ENCODE results near the gene ANXA5. TPM values are rescaled to one million over a fixed set of nuclear protein-coding genes. Genes with fewer than 3 reads are reported as not detected.
A peak's percentile ranks its signal among the peaks of the same experiment; 100 is the strongest.

ANXA5 gene
- total RNA-seq (2012; rRNA removed), result 1,097 and 1,175 TPM in 2 replicates

DNA sequence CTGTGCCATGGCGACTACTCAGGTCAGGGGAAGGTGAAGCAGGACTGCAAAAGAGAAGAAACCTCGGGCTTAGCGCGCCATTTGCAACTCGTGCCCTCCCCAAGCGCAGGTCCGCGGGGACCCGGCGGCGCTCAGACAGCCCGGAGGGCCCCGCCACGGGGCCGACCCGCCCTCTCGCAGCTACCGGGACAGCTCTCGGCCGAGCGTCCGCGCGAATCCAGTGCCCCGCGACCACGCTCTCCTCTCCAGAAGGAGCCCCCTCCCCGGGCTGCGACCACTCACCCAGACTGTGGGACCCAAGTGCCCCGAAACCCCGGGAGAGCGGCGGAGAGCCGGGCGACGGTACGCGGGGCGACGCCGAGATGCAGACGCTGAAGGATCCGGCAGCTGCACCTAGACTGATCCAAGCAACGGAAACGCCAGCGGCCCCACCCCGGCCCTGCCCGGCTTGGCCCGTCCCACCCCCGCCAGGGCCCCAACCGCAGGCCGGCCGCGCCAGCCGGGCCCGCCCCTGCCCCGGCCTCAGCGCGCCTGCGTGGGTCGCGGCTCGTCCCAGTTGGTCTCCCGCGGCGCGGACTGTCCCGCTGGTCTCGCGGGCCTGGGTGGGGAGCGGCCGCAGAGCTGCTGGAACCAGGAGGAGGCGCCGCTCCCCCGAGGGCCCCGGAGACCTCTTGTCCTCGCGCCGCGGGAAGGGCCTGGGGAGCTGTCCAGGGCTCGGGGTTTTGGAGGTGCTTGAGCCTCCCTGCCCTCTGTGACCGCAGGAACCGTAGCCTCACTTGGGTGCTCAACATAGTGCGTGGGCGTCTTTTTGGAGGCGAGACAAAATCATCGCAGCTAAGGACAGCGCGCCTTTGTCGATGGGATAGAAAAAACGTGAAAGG lies at the start of gene ANXA5:
Gene ANXA5 (minus strand): TSS at position 400 of the 881 bp plus-strand sequence. CDS start 391 bp downstream, at position 9.
- peak within 1 kb of the TSS; percentile 100 for H3K9ac ChIP-seq (ENCODE audit: low read depth, low read length)
- peak within 1 kb of the TSS; percentile 100 for H3K4me3 ChIP-seq (ENCODE audit: low read length)
- H3K4me2 ChIP-seq (ENCODE audit: low read length), result peak within 1 kb of the TSS; percentile 83
- H3K9me3 ChIP-seq (replicated peaks; ENCODE audit: low read length), result no peaks in the 10 kb centered on the region
- H3K27me3 ChIP-seq (ENCODE audit: control insufficient read depth, insufficient read depth, low read length), result no peaks in the 10 kb centered on the region
- H3K4me1 ChIP-seq (ENCODE audit: control insufficient read depth, insufficient read depth, low read length), result peaks cover 28% of the 10 kb centered on the region
- H3K36me3 ChIP-seq (ENCODE audit: insufficient read depth, low read length), result peaks cover 16% of the 10 kb centered on the region

DNA sequence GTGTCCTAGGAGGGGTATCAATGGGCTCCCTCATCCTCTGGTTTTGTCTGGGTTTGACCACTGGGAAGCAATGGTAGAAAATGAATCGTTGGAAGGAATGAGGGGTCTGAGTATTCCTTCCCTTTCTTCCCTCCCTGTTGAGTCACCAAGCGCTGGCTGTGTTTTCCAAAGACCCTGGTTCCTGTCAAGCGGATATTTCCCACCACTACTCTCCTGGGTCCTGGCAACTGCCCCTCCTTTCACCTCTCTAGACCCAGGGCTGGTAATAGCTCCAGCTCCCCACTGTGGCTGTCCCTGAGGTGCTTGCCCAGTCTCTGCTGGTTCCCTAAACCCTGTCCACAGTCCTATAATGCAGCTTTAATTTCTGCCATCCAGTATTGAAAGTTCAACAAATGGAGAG lies 46.0 kb upstream of the ANXA5 start:
- Histone ChIP-seq H3K9ac (ENCODE audit: low read depth, low read length) (no peak overlapping the region), H3K4me1 (ENCODE audit: control insufficient read depth, insufficient read depth, low read length) (peaks cover 15% of the 10 kb centered on the region), H3K4me2 (ENCODE audit: low read length) (no peak overlapping the region), H3K9me3 (replicated peaks; ENCODE audit: low read length) (no peaks in the 10 kb centered on the region), H3K4me3 (ENCODE audit: low read length) (no peak overlapping the region), H3K27me3 (ENCODE audit: control insufficient read depth, insufficient read depth, low read length) (no peaks in the 10 kb centered on the region), H3K36me3 (ENCODE audit: insufficient read depth, low read length) (no peaks in the 10 kb centered on the region)

DNA sequence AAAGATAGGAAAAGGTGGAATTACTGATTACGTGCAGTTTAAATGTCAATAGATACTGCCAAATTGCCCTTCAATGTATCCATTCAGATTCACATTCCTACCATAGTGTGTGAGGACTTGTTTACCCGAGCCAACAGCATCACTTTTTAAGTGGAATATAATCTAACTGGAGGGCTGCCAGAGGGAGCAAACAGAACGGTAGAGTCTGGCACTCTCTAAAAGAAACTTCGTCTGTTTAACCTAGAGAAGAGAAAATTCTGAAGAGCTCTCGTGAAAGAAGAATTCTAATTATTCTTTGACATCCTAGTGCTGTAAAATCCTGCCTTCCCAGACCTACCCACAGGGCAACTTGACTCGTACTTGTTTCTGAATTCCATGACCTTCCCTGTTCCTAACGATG lies 45.0 kb upstream of the ANXA5 start:
- Histone ChIP-seq H3K27me3 (ENCODE audit: control insufficient read depth, insufficient read depth, low read length) (no peaks in the 10 kb centered on the region), H3K36me3 (ENCODE audit: insufficient read depth, low read length) (no peaks in the 10 kb centered on the region), H3K9ac (ENCODE audit: low read depth, low read length) (no peak overlapping the region), H3K4me1 (ENCODE audit: control insufficient read depth, insufficient read depth, low read length) (peaks cover 15% of the 10 kb centered on the region), H3K9me3 (replicated peaks; ENCODE audit: low read length) (no peaks in the 10 kb centered on the region), H3K4me3 (ENCODE audit: low read length) (no peak overlapping the region), H3K4me2 (ENCODE audit: low read length) (no peak overlapping the region)

DNA sequence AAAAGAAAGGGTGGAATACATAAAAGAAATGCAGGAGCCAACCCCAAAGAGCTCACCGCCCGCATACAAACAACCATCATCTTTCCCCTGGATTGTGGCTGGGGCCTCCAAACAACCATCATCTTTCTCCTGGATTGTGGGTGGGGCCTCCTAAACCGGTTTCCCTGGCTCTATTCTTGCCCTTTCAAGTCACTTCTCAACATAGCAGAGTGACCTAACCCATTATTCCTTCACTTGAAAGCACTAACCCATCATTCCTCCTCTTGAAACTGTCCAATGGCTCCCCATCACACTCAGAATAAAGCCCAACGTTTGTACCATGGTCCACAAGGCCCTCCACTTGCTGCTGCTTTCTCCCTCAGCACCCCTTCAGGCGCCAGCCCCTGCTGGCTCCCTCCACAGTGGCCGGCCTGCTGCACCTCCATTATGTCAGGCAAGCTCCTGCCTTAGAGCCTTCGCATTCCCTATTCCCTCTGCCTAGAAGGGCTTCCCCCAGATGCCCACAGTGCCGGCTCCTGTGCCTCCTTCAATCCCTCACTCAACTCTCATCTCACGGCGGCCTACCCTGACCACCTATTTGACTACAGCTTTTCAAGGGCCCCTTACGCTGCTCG lies 44.1 kb upstream of the ANXA5 start:
- no peaks in the 10 kb centered on the region for H3K27me3 ChIP-seq (ENCODE audit: control insufficient read depth, insufficient read depth, low read length)

DNA sequence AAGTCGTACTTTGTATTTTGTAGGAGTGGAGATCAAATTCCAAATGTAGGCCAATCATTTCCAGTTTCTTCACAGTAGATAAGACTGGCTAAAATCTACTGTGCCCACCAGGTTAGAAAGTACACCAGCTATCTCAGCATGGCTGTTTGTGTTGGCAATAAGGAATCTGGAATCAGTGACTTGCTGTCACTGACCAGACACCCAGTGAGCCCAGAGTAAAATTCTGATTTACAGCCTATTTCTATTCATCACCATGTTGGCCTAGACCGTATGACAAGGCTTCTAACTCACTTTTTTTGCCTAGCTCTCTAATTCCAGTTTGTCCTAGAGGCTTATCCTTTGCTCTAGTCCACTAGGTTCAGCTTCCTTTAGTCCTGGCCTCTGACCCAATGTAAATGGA lies 42.8 kb upstream of the ANXA5 start:
- H3K9me3 ChIP-seq (replicated peaks; ENCODE audit: low read length), result no peaks in the 10 kb centered on the region
- peaks cover 15% of the 10 kb centered on the region for H3K4me1 ChIP-seq (ENCODE audit: control insufficient read depth, insufficient read depth, low read length)
- no peaks in the 10 kb centered on the region for H3K27me3 ChIP-seq (ENCODE audit: control insufficient read depth, insufficient read depth, low read length)
- H3K36me3 ChIP-seq (ENCODE audit: insufficient read depth, low read length), result no peaks in the 10 kb centered on the region
- no peak overlapping the region for H3K4me3 ChIP-seq (ENCODE audit: low read length)
- H3K9ac ChIP-seq (ENCODE audit: low read depth, low read length), result peak overlapping the region; percentile 39
- H3K4me2 ChIP-seq (ENCODE audit: low read length), result peak overlapping the region; percentile 7

More for the DNA sequence above, 44.1 kb upstream of the ANXA5 start:
- Histone ChIP-seq H3K4me3 (ENCODE audit: low read length) (no peak overlapping the region), H3K36me3 (ENCODE audit: insufficient read depth, low read length) (no peaks in the 10 kb centered on the region), H3K4me2 (ENCODE audit: low read length) (no peak overlapping the region), H3K9me3 (replicated peaks; ENCODE audit: low read length) (no peaks in the 10 kb centered on the region), H3K9ac (ENCODE audit: low read depth, low read length) (no peak overlapping the region), H3K4me1 (ENCODE audit: control insufficient read depth, insufficient read depth, low read length) (peaks cover 15% of the 10 kb centered on the region)

DNA sequence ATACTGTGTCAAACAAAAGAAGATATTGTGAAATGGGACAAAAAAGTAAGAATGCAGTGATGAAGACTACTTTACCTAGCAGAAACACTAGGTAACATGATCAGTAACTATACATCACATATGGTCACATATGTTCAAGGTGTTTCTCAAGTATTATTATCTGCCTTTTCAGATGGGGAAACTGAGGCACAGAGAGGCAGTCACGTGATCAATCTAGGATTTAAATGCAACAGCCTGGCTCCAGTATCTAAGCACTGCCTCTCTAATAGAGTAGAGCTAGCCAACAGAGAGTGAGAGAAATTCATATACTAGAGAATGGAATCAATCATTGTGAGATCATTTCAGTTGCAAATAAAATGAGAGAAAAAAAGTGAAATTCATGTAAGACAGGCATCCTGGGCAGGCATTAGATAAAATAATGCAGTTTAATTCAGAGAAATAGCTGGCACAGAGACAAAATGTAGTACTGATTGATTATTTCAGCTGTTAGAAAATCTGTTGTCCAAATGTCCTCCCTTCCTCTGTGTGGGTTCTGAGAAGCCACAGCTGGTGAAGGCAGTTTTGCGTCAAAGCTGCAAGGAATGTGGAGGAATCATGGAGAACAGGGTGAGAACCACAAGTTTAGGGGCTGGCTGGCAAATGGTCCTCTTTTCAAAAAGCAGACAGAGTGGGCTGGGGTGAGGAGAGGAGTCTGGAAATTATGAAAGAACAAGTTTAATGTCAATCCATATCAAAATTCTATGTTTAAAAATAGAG lies 42.2 kb upstream of the ANXA5 start:
- Histone ChIP-seq H3K4me3 (ENCODE audit: low read length) (no peak overlapping the region), H3K4me1 (ENCODE audit: control insufficient read depth, insufficient read depth, low read length) (peaks cover 15% of the 10 kb centered on the region), H3K9me3 (replicated peaks; ENCODE audit: low read length) (no peaks in the 10 kb centered on the region), H3K27me3 (ENCODE audit: control insufficient read depth, insufficient read depth, low read length) (no peaks in the 10 kb centered on the region), H3K9ac (ENCODE audit: low read depth, low read length) (peak overlapping the region; percentile 39), H3K4me2 (ENCODE audit: low read length) (peak overlapping the region; percentile 7), H3K36me3 (ENCODE audit: insufficient read depth, low read length) (no peaks in the 10 kb centered on the region)

DNA sequence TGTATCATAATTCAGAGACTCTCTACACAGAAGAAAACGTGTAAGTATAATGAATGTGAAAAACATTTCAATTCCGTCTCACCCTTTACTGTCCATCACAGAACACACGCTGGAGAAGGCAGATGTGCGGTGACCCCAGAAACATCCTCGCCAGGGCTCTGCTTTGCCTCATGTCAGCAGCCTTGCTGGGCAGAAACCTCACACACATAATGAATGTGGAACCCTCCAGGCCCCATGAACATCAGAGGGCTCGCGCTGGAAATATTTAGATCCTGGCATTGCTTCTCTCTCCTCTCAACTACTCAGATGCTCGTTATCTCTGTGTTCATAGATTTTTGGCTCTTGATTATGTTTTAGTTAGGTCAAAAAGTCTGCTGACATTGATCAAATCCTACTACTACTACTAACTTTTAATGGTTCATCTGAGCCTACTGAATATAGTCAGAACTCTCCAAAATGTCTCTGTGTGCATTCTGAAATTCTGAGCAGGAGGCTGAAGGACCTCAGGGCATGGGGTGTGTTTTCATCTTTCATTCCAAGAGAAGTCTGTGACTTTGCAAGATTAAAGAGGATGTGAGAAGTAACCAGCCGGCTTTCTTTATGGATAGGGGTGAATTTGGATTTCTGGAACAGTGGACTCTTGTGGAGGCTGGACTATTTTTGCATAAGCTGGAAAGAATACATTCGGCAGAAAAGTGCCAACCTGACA lies 41.2 kb upstream of the ANXA5 start:
- Histone ChIP-seq H3K9ac (ENCODE audit: low read depth, low read length) (no peak overlapping the region), H3K36me3 (ENCODE audit: insufficient read depth, low read length) (no peaks in the 10 kb centered on the region), H3K4me3 (ENCODE audit: low read length) (no peak overlapping the region), H3K4me1 (ENCODE audit: control insufficient read depth, insufficient read depth, low read length) (peaks cover 15% of the 10 kb centered on the region), H3K27me3 (ENCODE audit: control insufficient read depth, insufficient read depth, low read length) (no peaks in the 10 kb centered on the region), H3K9me3 (replicated peaks; ENCODE audit: low read length) (no peaks in the 10 kb centered on the region), H3K4me2 (ENCODE audit: low read length) (no peak overlapping the region)

DNA sequence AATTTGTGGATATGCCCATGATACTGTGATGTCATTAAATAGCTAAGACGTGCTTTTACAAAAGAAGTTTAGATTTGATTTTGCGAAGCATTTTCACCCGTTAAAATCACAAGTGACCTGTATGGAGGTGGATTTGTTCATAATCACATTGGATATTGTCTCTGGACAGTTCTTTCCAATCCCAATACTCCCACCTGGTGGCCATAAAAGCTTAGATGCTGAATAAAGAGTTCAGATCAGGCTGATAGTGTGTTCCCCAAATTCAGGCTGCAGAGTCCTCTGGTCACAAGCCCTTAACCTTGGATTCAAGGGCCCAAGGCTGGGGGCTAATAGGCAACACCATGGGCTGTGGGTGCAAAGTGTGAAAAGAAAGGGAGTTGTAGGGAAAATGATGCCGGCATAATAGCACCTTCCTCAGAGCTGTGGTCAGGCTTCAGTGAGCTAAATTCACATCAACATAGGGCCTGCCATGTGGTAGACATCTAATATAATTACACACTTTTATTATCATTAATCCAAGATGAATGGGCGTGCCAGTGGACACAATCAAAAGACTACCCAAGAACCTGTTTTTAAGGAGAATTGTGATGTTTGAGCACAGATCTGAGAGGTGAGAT lies 40.1 kb upstream of the ANXA5 start:
- H3K27me3 ChIP-seq (ENCODE audit: control insufficient read depth, insufficient read depth, low read length), result no peaks in the 10 kb centered on the region
- H3K36me3 ChIP-seq (ENCODE audit: insufficient read depth, low read length), result no peaks in the 10 kb centered on the region
- H3K9me3 ChIP-seq (replicated peaks; ENCODE audit: low read length), result no peaks in the 10 kb centered on the region
- H3K4me1 ChIP-seq (ENCODE audit: control insufficient read depth, insufficient read depth, low read length), result peaks cover 15% of the 10 kb centered on the region
- H3K4me2 ChIP-seq (ENCODE audit: low read length), result no peak overlapping the region
- no peak overlapping the region for H3K9ac ChIP-seq (ENCODE audit: low read depth, low read length)
- no peak overlapping the region for H3K4me3 ChIP-seq (ENCODE audit: low read length)

DNA sequence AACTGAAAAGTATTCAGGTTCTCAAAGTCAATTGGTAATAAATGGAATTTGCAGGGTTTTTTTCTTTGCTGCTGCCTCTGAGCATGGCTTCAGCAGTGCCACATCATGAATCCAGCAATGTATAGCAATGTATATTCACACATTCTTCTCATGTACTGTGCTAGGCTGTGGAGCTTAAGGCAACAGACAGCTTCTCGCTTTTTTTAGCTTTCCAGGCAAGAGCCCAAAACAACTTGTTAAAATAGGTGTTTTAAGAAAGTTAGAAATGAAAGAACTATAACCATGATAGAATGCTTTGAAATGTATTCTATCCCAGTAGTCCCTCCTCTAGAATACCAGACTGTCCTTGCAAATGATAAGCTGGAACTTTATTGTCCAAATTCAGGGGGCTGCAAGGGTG lies 37.8 kb upstream of the ANXA5 start:
- Histone ChIP-seq H3K9ac (ENCODE audit: low read depth, low read length) (no peak overlapping the region), H3K4me1 (ENCODE audit: control insufficient read depth, insufficient read depth, low read length) (peaks cover 9% of the 10 kb centered on the region), H3K4me3 (ENCODE audit: low read length) (no peak overlapping the region), H3K27me3 (ENCODE audit: control insufficient read depth, insufficient read depth, low read length) (no peaks in the 10 kb centered on the region), H3K36me3 (ENCODE audit: insufficient read depth, low read length) (no peaks in the 10 kb centered on the region), H3K9me3 (replicated peaks; ENCODE audit: low read length) (no peaks in the 10 kb centered on the region), H3K4me2 (ENCODE audit: low read length) (no peak overlapping the region)

DNA sequence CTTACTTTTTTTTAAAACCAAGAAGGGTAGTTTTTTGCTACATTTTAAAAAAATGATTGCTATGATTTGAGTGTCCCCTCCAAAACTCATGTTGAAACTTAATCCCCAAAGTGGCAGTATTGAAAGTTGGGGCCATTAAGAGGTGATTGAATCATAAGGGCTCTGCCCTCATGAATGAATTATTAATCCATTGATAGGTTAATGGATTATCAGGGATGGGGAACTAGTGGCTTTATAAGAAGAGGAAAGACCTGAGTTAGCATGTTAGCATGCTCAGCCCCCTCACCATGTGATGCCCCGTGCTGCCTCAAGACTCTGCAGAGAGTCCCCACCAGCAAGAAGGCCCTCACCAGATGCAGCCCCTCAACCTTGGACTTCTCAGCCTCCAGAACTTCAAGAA lies 37.2 kb upstream of the ANXA5 start:
- no peaks in the 10 kb centered on the region for H3K9me3 ChIP-seq (replicated peaks; ENCODE audit: low read length)
- H3K4me1 ChIP-seq (ENCODE audit: control insufficient read depth, insufficient read depth, low read length), result peaks cover 8% of the 10 kb centered on the region
- no peak overlapping the region for H3K9ac ChIP-seq (ENCODE audit: low read depth, low read length)
- no peak overlapping the region for H3K4me2 ChIP-seq (ENCODE audit: low read length)
- H3K4me3 ChIP-seq (ENCODE audit: low read length), result no peak overlapping the region
- H3K36me3 ChIP-seq (ENCODE audit: insufficient read depth, low read length), result no peaks in the 10 kb centered on the region
- H3K27me3 ChIP-seq (ENCODE audit: control insufficient read depth, insufficient read depth, low read length), result no peaks in the 10 kb centered on the region
